Neutrophil (primary cell): ENCODE measurements around the gene LRRC8A.

Experiments used
- H3K27ac ChIP-seq: fragments of 200-600 bp; sonication (generic); 2 replicates; pipeline ENCODE4 v1.5.1; 2016; ENCODE audit warnings: mild to moderate bottlenecking, moderate library complexity
- H3K27me3 ChIP-seq: fragments of 200-600 bp; sonication (generic); 2 replicates; pipeline ENCODE4 v1.6.0; 2016; ENCODE audit warnings: mild to moderate bottlenecking
- H3K36me3 ChIP-seq: fragments of 200-600 bp; sonication (generic); 2 replicates; pipeline ENCODE4 v1.5.1; 2017
- H3K4me1 ChIP-seq, 2 experiments: fragments of 200-600 bp in 1 of 2; sonication (generic) in 1 of 2; 1 replicate in 1 of 2; 2 replicates in 1 of 2; pipeline versions ENCODE4 v1.5.1 to v1.6.1; 2013 to 2016; ENCODE audit warnings: low read depth in 1 of 2, low read length in 1 of 2, mild to moderate bottlenecking in 1 of 2, moderate library complexity in 1 of 2; ENCODE audit not compliant: control insufficient read depth in 1 of 2, insufficient read depth in 1 of 2
- H3K4me3 ChIP-seq, 2 experiments: fragments of 200-600 bp in 1 of 2; sonication (generic) in 1 of 2; 1 replicate in 1 of 2; 2 replicates in 1 of 2; pipeline ENCODE4 v1.5.1; 2013 to 2016; ENCODE audit warnings: low read depth in 1 of 2, low read length in 1 of 2, mild to moderate bottlenecking in 1 of 2, moderate library complexity in 1 of 2
- H3K9me3 ChIP-seq: fragments of 200-600 bp; sonication (generic); 2 replicates; pipeline ENCODE4 v1.5.1; 2016
- TF ChIP-seq, protein P1 (sequence below): fragments of 200-600 bp; sonication (generic); IDR thresholded peaks from 2 replicates; pipeline ENCODE4 v1.5.1; 2016; ENCODE audit warnings: antibody characterized with exemption

LRRC8A gene

DNA sequence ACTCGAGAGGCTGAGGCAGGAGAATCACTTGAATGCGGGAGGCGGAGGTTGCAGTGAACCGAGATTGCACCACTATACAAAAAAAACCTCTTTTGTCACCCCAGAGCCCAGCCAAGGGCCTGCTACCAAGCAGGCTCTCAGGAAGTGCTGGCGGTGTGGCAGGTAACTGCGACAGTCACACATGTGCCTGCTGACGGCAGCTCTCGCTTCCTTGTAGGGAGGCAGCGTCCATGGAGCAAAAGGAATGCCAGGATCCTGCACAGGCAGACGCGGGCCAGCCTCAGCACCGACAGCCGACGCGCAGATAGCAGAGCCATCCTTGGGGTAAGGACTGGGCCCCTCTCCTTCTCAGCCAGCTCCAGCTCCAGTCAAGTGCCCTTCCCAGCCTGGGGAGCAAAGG lies 3.9 kb downstream of the LRRC8A start:
- H3K4me1 ChIP-seq: peaks cover 22 to 24% of the 10 kb centered on the region in 2 experiments
- H3K27me3 ChIP-seq: no peaks in the 10 kb centered on the region
- H3K4me3 ChIP-seq: no peak overlapping the region
- no peak overlapping the region for H3K27ac ChIP-seq
- TF ChIP-seq, protein P1, sequence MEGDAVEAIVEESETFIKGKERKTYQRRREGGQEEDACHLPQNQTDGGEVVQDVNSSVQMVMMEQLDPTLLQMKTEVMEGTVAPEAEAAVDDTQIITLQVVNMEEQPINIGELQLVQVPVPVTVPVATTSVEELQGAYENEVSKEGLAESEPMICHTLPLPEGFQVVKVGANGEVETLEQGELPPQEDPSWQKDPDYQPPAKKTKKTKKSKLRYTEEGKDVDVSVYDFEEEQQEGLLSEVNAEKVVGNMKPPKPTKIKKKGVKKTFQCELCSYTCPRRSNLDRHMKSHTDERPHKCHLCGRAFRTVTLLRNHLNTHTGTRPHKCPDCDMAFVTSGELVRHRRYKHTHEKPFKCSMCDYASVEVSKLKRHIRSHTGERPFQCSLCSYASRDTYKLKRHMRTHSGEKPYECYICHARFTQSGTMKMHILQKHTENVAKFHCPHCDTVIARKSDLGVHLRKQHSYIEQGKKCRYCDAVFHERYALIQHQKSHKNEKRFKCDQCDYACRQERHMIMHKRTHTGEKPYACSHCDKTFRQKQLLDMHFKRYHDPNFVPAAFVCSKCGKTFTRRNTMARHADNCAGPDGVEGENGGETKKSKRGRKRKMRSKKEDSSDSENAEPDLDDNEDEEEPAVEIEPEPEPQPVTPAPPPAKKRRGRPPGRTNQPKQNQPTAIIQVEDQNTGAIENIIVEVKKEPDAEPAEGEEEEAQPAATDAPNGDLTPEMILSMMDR: no peak
- H3K36me3 ChIP-seq: peaks cover 31% of the 10 kb centered on the region
- no peaks in the 10 kb centered on the region for H3K9me3 ChIP-seq

DNA sequence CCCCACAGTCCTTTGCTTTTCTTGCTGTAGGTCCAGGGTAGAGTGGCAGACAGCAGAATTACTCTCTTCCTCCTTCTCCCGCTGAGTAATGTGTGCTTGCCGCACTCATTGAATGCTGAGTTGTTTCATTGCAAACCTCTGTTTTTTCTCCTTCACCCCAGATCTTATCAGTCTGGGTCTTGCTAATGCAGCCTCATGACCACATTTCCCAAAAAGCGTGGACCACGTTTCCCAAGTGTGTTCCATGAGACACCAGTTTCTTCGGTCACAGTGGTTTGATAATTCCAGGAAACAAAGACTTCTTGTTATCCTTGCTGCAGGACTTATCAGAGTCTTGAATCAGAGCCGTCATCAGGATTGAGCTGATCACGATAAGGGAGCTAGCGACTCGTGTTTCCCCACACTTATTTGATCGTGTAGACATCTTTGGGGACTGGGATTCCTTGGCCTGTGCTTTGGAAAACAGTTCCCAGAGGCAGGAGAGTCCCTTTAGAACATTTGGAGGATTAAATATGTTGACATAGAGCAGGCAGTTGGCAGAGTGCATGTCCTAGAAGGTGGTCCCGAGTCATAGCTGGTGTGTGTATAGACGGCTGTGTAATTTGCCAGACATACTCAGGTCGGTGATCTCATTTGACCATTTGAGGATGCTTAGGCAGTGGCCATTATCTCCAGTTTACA lies 4.4 kb downstream of the LRRC8A start:
- H3K27ac ChIP-seq: no peak overlapping the region
- no peak overlapping the region for H3K4me3 ChIP-seq
- peaks cover 17 to 18% of the 10 kb centered on the region in 2 experiments for H3K4me1 ChIP-seq
- no peaks in the 10 kb centered on the region for H3K9me3 ChIP-seq
- TF ChIP-seq, protein P1: no peak
- H3K27me3 ChIP-seq: no peaks in the 10 kb centered on the region
- peaks cover 31% of the 10 kb centered on the region for H3K36me3 ChIP-seq

DNA sequence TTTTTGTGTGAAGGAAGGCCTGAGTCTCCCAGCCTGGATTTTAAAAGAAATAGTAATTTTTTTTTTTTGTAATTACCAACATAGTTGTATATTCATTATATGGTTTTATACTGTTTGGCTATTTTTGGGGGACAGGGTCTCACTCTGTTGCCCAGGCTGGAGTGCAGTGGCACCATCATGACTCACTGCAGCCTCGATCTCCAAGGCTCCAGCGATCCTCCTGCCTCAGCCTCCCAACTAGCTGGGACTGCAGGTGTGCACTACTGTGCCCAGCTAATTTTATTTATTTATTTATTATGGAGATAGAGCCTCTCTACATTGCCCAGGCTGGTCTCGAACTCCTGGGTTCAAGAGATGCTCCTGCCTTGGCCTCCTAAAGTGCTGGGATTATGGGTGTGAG lies 5.1 kb downstream of the LRRC8A start:
- TF ChIP-seq, protein P1: no peak
- H3K36me3 ChIP-seq: peaks cover 35% of the 10 kb centered on the region
- H3K4me1 ChIP-seq: peaks cover 14 to 15% of the 10 kb centered on the region in 2 experiments
- no peak overlapping the region for H3K27ac ChIP-seq
- H3K9me3 ChIP-seq: no peaks in the 10 kb centered on the region
- H3K27me3 ChIP-seq: no peaks in the 10 kb centered on the region
- H3K4me3 ChIP-seq: no peak overlapping the region

DNA sequence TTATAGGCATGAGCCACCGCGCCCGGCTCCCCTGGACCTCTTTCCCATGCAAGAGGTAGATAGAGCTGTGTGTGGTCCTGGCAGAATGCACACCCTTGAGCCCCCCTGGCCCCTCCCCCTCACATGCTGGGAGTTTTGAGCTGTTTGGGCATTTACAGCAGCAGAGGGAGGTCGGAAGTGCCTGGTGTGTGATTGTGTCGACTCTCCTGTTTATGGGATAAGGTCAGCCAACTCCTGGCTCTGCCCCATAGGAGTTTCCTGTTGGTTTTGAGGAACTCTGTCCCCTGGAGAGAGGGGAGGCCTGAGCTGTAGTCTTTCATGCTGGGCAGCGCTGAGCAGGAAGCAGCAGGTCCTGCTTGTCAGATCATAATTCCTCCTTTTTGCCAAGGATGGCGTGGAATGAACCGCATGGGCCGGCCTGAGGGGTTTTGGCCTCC lies 6.0 kb downstream of the LRRC8A start:
- Histone ChIP-seq H3K4me1 (peaks cover 6 to 9% of the 10 kb centered on the region in 2 experiments), H3K4me3 (no peak overlapping the region), H3K27me3 (no peaks in the 10 kb centered on the region), H3K9me3 (no peaks in the 10 kb centered on the region), H3K27ac (no peak overlapping the region), H3K36me3 (peaks cover 44% of the 10 kb centered on the region)
- TF ChIP-seq, protein P1: no peak

DNA sequence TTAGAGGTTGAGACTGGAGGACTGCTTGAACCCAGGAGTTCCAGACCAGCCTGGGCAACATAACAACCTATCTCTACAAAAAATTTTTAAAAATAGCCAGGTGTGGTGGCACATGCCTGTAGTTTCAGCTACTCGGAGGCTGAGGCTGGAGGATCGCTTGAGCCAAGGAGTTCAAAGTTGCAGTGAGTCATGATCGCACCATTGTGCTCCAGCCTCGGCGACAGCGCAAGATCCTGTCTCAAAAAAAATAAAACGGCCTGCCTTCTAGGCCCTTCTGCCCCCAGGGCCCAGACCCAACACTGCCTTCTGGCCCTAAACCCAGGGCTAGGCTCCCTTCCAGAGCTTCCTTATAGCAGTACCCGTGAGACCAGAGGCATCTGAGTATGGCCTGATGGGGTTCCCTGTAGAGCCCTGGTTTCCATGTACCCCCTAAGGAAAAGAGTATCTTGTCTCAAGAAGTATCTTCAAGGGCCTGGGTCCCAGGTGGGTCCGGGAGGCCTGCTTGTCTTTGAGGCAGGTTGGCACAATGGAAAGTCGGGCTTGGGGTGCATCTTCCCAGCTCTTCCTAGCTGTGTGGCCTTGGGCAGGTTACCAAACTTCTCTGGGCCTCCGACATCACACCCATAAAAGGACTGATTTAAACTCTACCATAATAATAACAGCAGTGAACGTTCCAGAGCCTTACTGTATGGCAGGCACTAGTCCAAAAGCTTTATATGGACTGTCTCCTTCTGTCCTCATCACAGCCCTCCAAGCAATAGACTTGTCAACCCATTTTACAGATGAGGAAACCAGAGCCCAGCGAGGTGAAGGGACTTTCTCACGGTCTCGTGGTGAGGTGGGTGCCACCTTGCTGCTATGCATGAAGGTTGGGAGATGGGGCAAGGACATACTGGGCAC lies 9.6 kb downstream of the LRRC8A start:
- peaks cover 53% of the 10 kb centered on the region for H3K36me3 ChIP-seq
- TF ChIP-seq, protein P1: no peak
- no peaks in the 10 kb centered on the region for H3K9me3 ChIP-seq
- no peaks in the 10 kb centered on the region for H3K27me3 ChIP-seq
- no peaks in the 10 kb centered on the region for H3K4me1 ChIP-seq
- H3K27ac ChIP-seq: no peak overlapping the region
- H3K4me3 ChIP-seq: no peak overlapping the region
